Right atrium auricular region (tissue), 2 donors: ENCODE data around the gene VPS13C. TPM values are rescaled to one million over a fixed set of nuclear protein-coding genes. Genes with fewer than 3 reads are reported as not detected.

ENCODE experiments used
- DNase-seq: peaks from one replicate; pipeline ENCODE4 v3.0.0-alpha.2; 2019; ENCODE audit warnings: low spot score
- H3K27ac ChIP-seq, 2 donors: fragments of 200-600 bp; sonication (generic); 1 replicate in 1 of 2; 2 replicates in 1 of 2; pipeline ENCODE4 v1.5.1; 2016 to 2019
- H3K27me3 ChIP-seq, 2 donors: fragments of 200-600 bp; sonication (generic); one replicate each; pipeline versions ENCODE4 v1.5.1 to v1.6.0; 2017 to 2019
- H3K36me3 ChIP-seq: fragments of 200-600 bp; sonication (generic); one replicate; pipeline ENCODE4 v1.5.1; 2016
- H3K4me1 ChIP-seq, 2 donors: fragments of 200-600 bp; sonication (generic); one replicate each; pipeline versions ENCODE4 v1.5.1 to v1.6.0; 2017 to 2019
- H3K4me3 ChIP-seq, 2 donors: fragments of 200-600 bp; sonication (generic); 1 replicate in 1 of 2; 2 replicates in 1 of 2; pipeline ENCODE4 v1.5.1; 2017 to 2019; ENCODE audit warnings: mild to moderate bottlenecking in 1 of 2, moderate library complexity in 1 of 2
- H3K9me3 ChIP-seq, 2 donors: fragments of 200-600 bp; sonication (generic); one replicate each; pipeline ENCODE4 v1.5.1; 2019
- total RNA-seq, 2 donors: library from RNA; depleted of rRNA; stranded (reverse); fragments of >200 nt; gene quantifications; one replicate each; pipeline ENCODE4 v1.1.0, GENCODE V29; 2016
- TF ChIP-seq, protein P1 (sequence below), 2 donors: fragments of 200-600 bp; sonication (generic); IDR thresholded peaks; one replicate each; pipeline ENCODE4 v1.5.1; 2019; ENCODE audit warnings: antibody characterized with exemption in 2 of 2

The VPS13C gene, protein sequence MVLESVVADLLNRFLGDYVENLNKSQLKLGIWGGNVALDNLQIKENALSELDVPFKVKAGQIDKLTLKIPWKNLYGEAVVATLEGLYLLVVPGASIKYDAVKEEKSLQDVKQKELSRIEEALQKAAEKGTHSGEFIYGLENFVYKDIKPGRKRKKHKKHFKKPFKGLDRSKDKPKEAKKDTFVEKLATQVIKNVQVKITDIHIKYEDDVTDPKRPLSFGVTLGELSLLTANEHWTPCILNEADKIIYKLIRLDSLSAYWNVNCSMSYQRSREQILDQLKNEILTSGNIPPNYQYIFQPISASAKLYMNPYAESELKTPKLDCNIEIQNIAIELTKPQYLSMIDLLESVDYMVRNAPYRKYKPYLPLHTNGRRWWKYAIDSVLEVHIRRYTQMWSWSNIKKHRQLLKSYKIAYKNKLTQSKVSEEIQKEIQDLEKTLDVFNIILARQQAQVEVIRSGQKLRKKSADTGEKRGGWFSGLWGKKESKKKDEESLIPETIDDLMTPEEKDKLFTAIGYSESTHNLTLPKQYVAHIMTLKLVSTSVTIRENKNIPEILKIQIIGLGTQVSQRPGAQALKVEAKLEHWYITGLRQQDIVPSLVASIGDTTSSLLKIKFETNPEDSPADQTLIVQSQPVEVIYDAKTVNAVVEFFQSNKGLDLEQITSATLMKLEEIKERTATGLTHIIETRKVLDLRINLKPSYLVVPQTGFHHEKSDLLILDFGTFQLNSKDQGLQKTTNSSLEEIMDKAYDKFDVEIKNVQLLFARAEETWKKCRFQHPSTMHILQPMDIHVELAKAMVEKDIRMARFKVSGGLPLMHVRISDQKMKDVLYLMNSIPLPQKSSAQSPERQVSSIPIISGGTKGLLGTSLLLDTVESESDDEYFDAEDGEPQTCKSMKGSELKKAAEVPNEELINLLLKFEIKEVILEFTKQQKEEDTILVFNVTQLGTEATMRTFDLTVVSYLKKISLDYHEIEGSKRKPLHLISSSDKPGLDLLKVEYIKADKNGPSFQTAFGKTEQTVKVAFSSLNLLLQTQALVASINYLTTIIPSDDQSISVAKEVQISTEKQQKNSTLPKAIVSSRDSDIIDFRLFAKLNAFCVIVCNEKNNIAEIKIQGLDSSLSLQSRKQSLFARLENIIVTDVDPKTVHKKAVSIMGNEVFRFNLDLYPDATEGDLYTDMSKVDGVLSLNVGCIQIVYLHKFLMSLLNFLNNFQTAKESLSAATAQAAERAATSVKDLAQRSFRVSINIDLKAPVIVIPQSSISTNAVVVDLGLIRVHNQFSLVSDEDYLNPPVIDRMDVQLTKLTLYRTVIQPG (N-terminal part only)
- total RNA-seq: 10 to 100 TPM; 30.3 to 41.9 TPM

- Histone ChIP-seq H3K27me3 (no peaks in the 10 kb centered on the region), H3K4me1 (peaks cover 0 to 14% of the 10 kb centered on the region in 2 donors), H3K27ac (peak within 1 kb of the TSS; percentile 90 to 92), H3K36me3 (no peaks in the 10 kb centered on the region), H3K9me3 (no peaks in the 10 kb centered on the region), H3K4me3 (peak within 1 kb of the TSS; percentile 90 to 98)
- TF ChIP-seq, protein P1, sequence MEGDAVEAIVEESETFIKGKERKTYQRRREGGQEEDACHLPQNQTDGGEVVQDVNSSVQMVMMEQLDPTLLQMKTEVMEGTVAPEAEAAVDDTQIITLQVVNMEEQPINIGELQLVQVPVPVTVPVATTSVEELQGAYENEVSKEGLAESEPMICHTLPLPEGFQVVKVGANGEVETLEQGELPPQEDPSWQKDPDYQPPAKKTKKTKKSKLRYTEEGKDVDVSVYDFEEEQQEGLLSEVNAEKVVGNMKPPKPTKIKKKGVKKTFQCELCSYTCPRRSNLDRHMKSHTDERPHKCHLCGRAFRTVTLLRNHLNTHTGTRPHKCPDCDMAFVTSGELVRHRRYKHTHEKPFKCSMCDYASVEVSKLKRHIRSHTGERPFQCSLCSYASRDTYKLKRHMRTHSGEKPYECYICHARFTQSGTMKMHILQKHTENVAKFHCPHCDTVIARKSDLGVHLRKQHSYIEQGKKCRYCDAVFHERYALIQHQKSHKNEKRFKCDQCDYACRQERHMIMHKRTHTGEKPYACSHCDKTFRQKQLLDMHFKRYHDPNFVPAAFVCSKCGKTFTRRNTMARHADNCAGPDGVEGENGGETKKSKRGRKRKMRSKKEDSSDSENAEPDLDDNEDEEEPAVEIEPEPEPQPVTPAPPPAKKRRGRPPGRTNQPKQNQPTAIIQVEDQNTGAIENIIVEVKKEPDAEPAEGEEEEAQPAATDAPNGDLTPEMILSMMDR (IDR thresholded peaks at IDR 0.05): peak; percentile 60 to 88
- peak; percentile 92 for DNase-seq
These were observed at the start of gene VPS13C for GRCh38 chr15:62060113-62060895. VPS13C (minus strand) TSS chr15:62060447; CDS start chr15:62060374, 73 bp downstream.

DNA sequence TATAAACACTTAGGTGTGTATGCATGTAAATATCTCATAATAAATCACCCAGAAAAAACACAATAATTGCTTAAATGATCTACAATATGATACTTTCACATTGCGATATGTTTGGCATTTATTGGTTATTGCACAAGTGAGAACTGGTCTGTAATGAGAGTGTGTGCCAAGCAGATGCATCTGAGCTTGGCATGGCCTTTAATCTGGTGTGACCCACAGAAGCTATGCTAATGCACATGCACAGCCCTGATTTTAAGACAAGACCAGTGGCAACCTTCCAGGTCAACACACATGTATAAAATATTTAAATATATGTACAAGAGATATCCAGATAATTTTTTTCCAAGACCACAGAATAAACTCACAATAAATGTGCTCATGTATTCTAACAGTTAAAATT lies 49.2 kb upstream of the VPS13C start:
- no peak overlapping the region for H3K4me3 ChIP-seq
- no peaks in the 10 kb centered on the region for H3K4me1 ChIP-seq
- no peak for DNase-seq
- H3K27me3 ChIP-seq: no peaks in the 10 kb centered on the region
- no peak overlapping the region for H3K27ac ChIP-seq
- no peaks in the 10 kb centered on the region for H3K36me3 ChIP-seq
- TF ChIP-seq, protein P1 (IDR thresholded peaks at IDR 0.05): no peak
- no peaks in the 10 kb centered on the region for H3K9me3 ChIP-seq

DNA sequence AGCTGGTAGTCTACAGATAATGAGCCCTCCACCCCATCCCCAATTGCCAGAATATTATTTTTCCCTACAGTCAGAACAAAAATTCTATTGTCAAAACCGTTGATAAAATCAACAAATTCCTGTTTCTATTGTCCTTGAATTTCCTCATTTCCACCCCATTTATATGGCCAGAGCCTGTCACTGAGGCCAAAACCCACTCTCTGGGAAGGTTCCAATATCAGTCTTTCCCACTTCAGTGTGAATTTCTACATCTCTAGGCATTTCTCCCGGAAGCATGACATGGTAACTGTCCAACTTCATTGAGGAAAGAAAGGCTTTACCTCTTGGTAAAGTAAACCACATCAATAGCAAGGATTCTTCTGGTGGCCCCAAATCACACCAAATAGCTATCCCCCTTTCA lies 48.2 kb upstream of the VPS13C start:
- TF ChIP-seq, protein P1 (IDR thresholded peaks at IDR 0.05): no peak
- Histone ChIP-seq H3K4me1 (no peaks in the 10 kb centered on the region), H3K27me3 (no peaks in the 10 kb centered on the region), H3K4me3 (no peak overlapping the region), H3K9me3 (no peaks in the 10 kb centered on the region), H3K27ac (no peak overlapping the region), H3K36me3 (no peaks in the 10 kb centered on the region)
- no peak for DNase-seq

GRCh38 chr15:62107571-62108121 lies 47.4 kb upstream of the VPS13C start:
- Histone ChIP-seq H3K36me3 (no peaks in the 10 kb centered on the region), H3K27me3 (no peaks in the 10 kb centered on the region), H3K4me1 (no peaks in the 10 kb centered on the region), H3K4me3 (no peak overlapping the region), H3K9me3 (no peaks in the 10 kb centered on the region), H3K27ac (no peak overlapping the region)
- DNase-seq: no peak
- TF ChIP-seq, protein P1 (IDR thresholded peaks at IDR 0.05): no peak
